ENCODE measurements around the gene IGSF9B.

DNA sequence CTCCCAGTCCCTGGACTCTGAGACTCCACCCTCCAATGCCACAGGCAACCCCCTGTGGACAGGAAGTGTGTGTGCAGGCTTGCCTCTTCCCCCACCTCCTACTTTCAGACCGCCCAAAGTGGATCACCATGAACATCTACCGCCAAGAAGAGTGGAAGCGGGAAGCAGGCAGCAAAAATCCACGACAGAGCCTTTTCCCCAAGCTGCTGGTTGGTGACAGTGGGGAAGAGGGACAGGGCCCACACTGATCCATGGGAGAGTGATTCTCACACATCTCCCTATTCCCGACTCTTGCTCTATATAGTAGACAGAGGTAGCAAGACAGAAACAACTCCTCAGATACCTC is 58.0 kb downstream of the IGSF9B start:
- TF ChIP-seq GATA2 (IDR thresholded peaks at IDR 0.05; ENCODE audit: low read depth, low read length) (no peak), GATA3 (IDR thresholded peaks at IDR 0.05; ENCODE audit: low read depth, low read length) (no peak)

All from SH-SY5Y (cell line).